NCI-H774 (cell line): Measurements from ENCODE around the gene CCDC180.
"Not testable (repeated sequence)": the region's sequence is repeated elsewhere in the genome, so short reads cannot be mapped to it uniquely, and the experiment has no call there.

Source experiments
- DNase-seq: peaks from one replicate; lab custom pipeline; 2025; lab: John Stamatoyannopoulos, UW

Gene CCDC180

DNA sequence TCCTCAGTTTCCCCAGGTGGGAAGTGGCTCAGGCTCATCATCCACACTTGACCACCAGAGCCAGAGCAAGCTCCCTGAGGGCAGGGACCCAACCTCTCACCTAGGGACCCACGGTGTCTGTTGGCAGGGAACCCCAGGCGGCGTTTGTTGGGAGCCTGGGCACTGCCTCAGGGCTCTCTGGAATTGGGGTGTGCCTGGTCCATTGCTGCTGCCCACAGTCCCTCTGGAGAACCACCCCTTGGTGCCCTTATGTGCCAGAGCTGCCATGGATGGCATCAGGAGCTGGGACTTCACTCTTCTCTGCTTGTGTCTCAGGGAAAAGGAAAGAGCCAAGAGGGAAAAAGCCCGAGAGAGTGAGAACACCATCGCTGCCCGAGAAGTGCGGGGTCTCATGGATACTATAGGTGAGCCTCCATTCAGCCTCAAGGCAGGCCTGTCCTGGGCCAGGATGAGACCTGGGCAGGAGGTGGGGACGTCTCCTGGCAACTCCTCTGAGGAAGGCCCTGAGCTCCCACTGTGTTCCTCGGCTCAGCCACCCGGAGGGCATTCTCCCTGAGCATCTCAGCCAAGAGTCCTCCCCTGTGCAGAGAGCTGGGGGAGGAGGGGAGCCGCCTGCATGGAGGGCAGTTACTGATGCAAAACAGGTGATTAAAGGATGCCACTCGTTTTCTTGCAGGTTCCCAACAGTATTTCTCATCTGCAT is 4.5 kb downstream of the CCDC180 start:
- no peak for DNase-seq

DNA sequence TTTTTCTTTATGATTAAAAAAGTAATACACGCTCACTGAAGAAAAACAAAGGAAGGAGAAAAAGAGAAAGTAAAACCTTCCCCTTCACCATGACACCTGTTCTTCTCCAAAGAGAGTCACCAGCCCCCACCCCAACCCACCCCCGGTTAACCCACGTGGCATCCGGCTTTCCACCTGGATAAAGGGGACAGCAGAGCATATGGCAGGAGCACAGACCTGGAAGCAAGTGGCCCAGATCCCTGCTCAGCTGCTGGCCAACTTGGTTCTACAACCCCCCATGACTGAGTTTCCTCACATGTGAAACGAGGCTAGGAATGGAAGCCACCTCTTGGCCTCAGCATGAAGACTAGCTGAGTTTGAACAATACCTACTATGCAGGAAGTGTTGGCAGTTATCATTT is 5.1 kb downstream of the CCDC180 start:
- DNase-seq = no peak

DNA sequence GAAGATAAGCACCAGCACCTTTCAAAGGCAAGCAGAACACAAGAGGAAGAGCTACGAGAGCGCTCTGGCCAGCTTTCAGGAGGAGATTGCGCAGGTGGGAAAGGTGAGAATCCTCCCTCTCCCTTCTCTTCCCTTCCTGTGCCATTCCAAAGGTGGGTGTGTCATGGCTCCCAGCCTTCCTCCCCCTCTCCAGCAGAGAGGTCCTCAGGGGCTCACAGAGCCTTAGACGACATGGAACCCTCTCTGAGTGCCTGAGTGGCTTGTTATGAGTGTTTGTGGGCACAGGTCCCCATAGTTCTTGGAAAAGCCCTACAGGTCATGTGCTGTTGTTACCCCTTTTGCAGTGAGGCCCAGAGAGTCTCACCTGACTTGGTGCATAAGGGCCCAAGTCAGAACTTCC is 5.8 kb downstream of the CCDC180 start:
- no peak for DNase-seq

DNA sequence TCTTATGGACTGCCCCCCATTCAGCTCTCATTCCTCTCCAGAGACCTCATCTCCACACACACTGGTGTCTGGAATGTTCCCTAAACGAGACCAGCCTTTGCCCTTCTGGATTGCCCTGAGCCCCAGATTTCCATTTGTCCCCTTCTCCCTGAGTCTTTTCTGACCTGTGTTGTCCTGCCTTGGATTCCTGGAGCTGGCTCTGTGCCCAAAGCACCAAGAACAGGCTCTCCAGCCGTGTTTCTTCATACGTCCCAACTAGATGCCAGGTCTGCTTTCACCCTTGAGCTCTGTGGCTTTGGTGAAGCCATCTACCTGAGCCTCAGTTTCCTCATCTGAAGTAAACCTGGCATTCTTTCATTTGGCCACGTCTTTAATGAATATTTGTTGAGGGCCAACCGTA is 6.3 kb downstream of the CCDC180 start:
- no peak for DNase-seq

- DNase-seq = no peak
Measured at GRCh38 chr9:97314503-97314902, 7.0 kb downstream of the CCDC180 start.

GRCh38 chr9:97315550-97315949 is 8.1 kb downstream of the CCDC180 start:
- no peak for DNase-seq

DNA sequence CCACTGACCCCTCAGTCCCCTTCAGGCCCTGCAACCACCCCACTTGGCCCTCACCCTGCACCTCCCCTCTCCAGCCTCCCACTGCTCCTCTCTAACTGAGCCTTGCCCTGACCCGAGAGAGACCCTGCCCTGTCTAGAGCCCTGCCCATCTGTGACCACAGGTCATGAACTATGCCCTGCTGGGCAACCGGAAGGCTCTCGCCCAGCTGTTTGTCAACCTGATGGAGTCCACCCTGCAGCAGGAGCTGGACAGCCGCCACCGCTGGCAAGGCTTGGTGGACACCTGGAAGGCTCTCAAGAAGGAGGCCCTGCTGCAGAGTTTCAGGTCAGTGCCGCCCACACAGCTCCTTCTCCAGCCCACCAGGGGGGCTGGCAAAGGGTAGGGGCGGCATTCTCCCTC is 9.4 kb downstream of the CCDC180 start:
- no peak for DNase-seq

DNA sequence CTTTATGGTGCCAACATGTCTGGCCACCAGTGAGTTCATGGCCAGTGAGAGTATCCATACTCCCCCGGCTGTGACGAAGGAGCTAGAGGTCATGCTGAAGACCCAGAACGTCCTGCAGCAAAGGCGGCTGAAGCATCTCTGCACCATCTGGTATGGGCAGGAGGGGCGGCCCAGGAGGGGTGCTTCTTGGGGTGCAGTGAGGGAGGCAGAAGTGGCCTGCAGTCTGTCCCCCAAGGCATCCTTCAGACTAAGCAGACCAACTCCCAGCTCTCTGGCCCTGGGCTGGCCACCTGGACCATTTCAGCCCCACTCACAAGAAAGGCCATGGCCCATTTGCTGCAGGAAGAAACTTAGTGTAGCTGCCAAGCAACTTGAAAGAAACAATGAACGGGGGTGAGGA is 11.0 kb downstream of the CCDC180 start:
- DNase-seq = no peak

GRCh38 chr9:97319395-97319794 is 11.9 kb downstream of the CCDC180 start:
- DNase-seq = no peak

GRCh38 chr9:97320080-97320642 is 12.7 kb downstream of the CCDC180 start:
- DNase-seq = no peak

GRCh38 chr9:97321251-97321650 is 13.8 kb downstream of the CCDC180 start:
- no peak for DNase-seq

- DNase-seq = no peak
Measured at GRCh38 chr9:97321691-97322090, 14.2 kb downstream of the CCDC180 start.

GRCh38 chr9:97322105-97322504 is 14.6 kb downstream of the CCDC180 start:
- DNase-seq = no peak

- DNase-seq = no peak
Measured at GRCh38 chr9:97324954-97325353, 17.5 kb downstream of the CCDC180 start.

DNA sequence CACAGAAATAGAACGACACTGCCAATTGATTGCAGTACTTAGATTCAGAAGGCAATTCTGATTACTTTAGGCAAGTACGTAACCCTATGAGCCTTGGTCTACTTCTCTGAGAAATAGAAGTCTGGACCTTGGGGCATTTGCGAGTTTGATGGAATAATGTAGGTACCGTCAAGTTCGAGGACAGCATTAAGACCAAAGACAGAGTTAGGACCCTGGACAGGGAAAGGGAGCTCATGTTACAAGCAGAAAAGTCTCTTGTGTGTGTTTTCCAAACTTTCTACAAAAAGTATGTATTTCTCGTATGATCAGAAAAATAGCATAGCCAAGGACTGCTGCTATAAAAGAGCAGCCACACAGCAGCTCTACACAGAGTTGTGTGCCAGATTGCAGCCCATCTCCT is 20.1 kb downstream of the CCDC180 start:
- no peak for DNase-seq

DNA sequence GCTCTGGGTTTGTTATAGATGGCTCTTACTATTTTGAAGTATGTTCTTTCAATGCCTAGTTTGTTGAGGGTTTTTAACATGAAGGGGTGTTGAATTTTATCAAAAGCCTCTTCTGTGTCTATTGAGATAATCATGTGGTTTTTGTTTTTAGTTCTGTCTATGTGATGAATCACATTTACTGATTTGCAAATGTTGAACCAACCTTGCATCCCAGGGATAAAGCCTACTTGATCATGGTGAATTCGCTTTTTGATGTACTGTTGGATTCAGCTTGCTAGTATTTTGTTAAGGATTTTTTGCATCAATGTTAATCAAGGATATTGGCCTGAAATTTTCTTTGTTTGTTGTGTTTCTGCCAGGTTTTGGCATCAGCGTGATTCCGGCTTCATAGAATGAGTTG is 25.5 kb downstream of the CCDC180 start:
- no peak for DNase-seq

DNA sequence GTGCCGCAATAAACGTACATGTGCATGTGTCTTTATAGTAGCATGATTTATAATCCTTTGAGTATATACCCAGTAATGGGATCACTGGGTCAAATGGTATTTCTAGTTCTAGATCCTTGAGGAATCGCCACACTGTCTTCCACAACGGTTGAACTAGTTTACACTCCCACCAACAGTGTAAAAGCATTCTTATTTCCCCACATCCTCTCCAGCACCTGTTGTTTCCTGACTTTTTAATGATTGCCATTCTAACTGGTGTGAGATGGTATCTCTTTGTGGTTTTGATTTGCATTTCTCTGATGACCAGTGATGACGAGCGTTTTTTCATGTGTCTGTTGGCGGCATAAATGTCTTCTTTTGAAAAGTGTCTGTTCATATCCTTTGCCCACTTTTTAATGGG is 28.2 kb downstream of the CCDC180 start:
- not testable (repeated sequence) for DNase-seq

DNA sequence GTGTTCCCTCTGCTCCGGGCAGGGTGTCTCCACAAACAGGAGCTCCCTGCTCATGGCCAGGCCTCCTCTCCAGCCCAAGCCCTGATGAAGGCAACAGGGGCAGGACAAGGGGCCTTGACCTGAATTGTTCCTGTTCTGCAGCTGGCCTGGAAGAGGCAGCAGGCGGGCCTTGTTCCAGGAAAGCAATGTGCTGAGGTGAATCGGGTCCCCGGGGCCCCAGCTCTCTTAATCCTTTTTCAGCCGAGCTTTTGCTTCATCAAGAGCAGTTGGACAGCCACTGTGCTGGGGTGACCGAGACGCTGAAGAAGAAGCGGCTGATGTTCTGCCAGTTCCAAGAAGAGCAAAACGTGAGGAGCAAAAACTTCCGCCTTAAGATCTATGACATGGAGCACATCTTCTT is 41.4 kb downstream of the CCDC180 start:
- no peak for DNase-seq

GRCh38 chr9:97349400-97349799 is 41.9 kb downstream of the CCDC180 start:
- DNase-seq = no peak

DNA sequence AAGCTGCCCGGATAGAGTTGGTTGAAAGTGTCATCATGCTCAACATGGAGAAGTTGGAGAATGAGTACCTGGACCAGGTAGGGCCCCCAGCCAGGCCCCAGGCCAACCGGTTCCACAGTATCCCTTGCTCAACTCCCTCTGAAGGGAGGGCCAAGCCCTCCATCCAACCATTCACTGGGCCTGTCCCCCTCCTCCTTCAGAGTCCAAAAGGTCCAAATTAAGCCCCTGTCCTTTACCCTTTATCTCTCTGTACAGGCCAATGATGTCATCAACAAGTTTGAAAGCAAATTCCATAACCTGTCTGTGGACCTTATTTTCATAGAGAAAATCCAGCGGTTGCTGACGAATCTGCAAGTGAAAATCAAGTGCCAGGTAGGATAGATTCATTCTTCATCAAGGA is 47.2 kb downstream of the CCDC180 start:
- no peak for DNase-seq

DNA sequence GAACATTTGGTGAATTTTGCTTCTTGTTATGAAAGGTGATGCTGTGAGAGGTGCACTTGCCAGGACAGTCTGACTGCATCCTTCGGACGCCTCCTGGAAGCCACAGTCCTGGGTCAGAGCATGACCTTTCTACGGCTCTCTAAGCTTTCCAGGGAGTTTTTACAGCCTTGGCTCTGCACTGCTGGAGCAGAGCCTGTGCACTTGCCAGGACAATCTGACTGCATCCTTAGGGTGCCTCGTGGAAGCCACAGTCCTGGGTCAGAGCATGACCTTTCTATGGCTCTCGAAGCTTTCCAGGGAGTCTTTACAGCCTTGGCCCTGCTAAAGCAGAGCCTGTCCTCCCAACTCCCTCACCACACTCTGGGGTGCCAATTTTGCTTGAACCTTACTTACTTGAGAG is 49.6 kb downstream of the CCDC180 start:
- no peak for DNase-seq
